HG02852 (cell line): ENCODE measurements around the gene KCNH2.
A peak's percentile ranks its signal among the peaks of the same experiment; 100 is the strongest.

Source experiments
- ATAC-seq: cut with Tn5 transposase; IDR thresholded peaks from one replicate; pipeline ENCODE4 v1.9.1; 2021; ENCODE audit warnings: mild to moderate bottlenecking, moderate library complexity; ENCODE audit not compliant: unreplicated experiment

Gene KCNH2

GRCh38 chr7:150976529-150977381 is 1.4 kb downstream of the KCNH2 start:
- no peak for ATAC-seq

GRCh38 chr7:150975536-150976319 is 2.4 kb downstream of the KCNH2 start:
- no peak for ATAC-seq

GRCh38 chr7:150974468-150975391 is 3.4 kb downstream of the KCNH2 start:
- ATAC-seq, result peak; percentile 57

- no peak for ATAC-seq
These were observed 4.3 kb downstream of the KCNH2 start for GRCh38 chr7:150973571-150974451.

- ATAC-seq, result no peak
These were observed 5.4 kb downstream of the KCNH2 start for GRCh38 chr7:150972741-150973140.

GRCh38 chr7:150972023-150972468 is 6.1 kb downstream of the KCNH2 start:
- no peak for ATAC-seq

GRCh38 chr7:150971242-150972022 is 6.7 kb downstream of the KCNH2 start:
- ATAC-seq, result no peak

GRCh38 chr7:150970424-150970823 is 7.7 kb downstream of the KCNH2 start:
- no peak for ATAC-seq

- no peak for ATAC-seq
These were observed 8.6 kb downstream of the KCNH2 start for GRCh38 chr7:150969475-150969874.

GRCh38 chr7:150968734-150969372 is 9.3 kb downstream of the KCNH2 start:
- ATAC-seq, result no peak

GRCh38 chr7:150968056-150968733 is 9.9 kb downstream of the KCNH2 start:
- ATAC-seq, result no peak

GRCh38 chr7:150967349-150967748 is 10.8 kb downstream of the KCNH2 start:
- ATAC-seq, result no peak

- ATAC-seq, result no peak
These were observed 12.1 kb downstream of the KCNH2 start for GRCh38 chr7:150966002-150966401.

GRCh38 chr7:150965273-150965830 is 12.8 kb downstream of the KCNH2 start:
- no peak for ATAC-seq

- no peak for ATAC-seq
These were observed 13.5 kb downstream of the KCNH2 start for GRCh38 chr7:150964593-150965111.

GRCh38 chr7:150963707-150964559 is 14.2 kb downstream of the KCNH2 start:
- no peak for ATAC-seq
